Inflammatory macrophage (primary cell): ENCODE data around the gene ST6GALNAC4.
A peak's percentile ranks its signal among the peaks of the same experiment; 100 is the strongest.

Source experiments
- DNase-seq, 2 donors: peaks; one replicate each; pipeline ENCODE4 v3.0.0-alpha.2; 2020 to 2022

The ST6GALNAC4 gene

GRCh38 chr9:127910613-127911205 is 6.1 kb downstream of the ST6GALNAC4 start:
- peak in 1 of 2 donors; percentile 14 for DNase-seq

DNA sequence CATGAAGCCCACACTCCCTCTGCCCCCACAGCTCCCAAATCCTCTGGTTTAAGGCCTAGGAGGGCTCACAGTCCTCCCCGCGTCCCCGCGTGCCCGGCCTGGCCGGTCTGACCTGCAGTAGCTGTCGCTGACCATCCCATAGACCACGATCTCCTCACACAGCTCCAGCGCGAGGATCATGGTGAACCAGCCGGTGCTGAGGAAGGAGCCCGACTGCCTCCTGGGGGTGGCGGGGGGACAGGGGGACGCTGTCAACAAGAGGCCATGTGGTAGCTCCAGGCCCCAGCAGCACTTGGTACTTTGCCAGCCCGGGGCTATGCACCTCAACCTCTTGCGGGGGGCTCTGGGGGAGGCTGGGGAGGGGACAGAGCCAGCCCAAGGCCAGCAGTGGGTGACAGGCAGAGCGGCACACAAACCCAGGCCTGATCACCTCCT is 7.0 kb downstream of the ST6GALNAC4 start:
- DNase-seq = no peak

DNA sequence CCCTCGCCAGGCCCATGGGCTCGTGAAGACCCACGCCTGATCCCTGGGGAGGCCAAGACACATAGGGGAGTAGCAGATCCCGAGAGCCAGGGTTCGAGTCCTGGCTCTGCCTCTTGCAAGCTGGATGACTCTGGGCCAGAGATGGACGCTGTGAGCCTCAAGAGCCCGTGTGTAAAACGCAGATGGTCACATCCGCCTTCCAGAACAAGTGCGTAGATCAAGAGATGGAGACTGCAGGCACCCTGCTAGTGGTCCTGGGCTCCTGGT is 8.2 kb downstream of the ST6GALNAC4 start:
- no peak for DNase-seq

DNA sequence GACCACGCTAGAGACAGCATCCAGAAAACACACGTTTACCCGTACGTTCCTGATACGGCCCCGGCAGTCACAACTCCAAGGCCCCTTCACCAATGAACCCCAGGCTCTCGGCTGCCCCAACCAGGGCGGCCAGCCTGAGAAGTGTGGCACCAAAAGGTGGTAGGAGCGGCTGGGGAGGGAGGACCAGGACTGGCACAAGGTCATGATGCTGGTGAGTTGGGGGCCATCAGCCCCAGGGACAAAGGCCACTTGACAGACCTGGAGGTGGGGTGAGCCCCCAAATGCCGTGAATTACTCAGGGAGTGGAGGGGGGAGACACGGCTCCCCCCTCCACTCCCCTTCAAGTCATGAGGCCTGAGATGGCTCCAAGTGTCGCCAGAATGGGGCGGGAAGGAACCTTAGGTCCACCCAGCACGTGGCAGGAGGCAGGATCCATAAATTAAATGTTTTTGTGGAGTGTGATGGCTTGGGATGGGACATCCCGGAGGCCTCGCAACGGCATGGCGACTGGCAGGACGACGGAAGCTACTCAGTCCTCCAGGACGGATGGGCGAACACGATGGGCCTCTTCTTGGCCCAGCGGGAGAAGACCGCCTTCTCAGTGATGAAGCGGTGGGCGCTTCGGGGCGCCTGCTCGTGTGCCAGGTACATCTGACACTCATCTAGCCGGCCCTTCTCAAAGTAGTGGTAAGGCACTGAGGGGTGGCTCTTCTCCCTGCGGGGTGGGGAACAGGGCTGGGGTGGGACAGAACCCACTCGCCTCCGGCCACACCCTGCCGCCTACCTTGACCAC is 8.8 kb downstream of the ST6GALNAC4 start:
- no peak for DNase-seq

- DNase-seq = no peak
Measured at GRCh38 chr9:127905788-127906191, 11.1 kb downstream of the ST6GALNAC4 start.

DNA sequence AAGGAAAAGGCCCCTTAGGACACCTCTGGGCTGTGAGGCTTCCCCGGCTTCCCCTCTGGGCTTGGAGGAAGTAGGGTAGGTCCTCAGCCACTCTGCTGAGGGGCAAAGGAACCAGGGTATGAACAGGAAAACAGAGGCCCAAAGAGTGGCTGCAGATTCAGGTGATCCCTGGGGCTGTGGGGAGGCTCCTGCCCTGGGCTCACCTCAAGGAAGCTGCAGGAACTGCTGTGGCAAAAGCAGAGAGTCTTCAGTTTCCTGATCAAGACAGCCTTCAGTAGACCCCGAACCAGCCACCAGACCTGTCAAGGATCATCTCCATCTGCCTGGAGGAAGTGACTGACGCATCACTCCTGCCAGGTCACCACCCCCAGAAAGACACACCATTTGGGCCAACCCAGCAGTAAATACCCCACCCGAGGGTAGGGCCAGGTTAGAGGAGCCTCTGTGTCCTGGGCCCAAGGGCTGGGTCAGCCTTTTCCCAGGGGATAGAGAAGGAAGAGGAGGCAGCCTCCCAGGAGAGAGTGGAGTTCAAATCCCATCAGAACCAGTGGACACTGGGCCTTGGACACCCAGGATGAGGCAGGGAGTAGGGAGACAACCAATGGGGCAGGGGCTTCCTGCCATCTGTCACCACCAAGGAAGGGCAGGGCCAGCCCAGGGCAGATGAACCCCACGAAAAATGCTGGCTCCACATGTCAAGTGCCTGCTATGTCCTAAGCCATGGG is 11.7 kb downstream of the ST6GALNAC4 start:
- DNase-seq = peak in 1 of 2 donors; percentile 60

DNA sequence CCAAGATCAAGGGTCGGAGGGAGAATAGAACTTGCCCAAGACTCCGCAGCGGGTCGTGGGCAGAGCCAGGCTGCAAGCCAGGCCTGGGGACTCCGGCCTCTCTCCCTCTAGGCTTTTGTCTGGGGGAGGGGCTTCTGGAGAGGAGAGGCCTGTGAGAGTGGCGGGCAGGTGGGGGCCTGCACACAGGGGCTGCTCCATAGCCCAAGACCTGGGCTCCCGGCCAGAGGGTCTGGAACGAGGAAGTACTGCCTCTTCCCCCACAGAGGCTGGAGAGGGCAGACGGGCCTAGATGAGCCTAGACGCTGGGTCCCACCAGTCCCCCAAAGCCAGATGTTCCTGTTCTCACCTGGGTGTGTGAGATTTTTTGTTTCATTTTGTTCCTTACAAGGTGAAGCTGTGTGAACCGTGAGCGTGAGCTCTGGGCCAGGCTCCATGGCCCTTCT is 12.3 kb downstream of the ST6GALNAC4 start:
- DNase-seq = peak in 1 of 2 donors; percentile 33

DNA sequence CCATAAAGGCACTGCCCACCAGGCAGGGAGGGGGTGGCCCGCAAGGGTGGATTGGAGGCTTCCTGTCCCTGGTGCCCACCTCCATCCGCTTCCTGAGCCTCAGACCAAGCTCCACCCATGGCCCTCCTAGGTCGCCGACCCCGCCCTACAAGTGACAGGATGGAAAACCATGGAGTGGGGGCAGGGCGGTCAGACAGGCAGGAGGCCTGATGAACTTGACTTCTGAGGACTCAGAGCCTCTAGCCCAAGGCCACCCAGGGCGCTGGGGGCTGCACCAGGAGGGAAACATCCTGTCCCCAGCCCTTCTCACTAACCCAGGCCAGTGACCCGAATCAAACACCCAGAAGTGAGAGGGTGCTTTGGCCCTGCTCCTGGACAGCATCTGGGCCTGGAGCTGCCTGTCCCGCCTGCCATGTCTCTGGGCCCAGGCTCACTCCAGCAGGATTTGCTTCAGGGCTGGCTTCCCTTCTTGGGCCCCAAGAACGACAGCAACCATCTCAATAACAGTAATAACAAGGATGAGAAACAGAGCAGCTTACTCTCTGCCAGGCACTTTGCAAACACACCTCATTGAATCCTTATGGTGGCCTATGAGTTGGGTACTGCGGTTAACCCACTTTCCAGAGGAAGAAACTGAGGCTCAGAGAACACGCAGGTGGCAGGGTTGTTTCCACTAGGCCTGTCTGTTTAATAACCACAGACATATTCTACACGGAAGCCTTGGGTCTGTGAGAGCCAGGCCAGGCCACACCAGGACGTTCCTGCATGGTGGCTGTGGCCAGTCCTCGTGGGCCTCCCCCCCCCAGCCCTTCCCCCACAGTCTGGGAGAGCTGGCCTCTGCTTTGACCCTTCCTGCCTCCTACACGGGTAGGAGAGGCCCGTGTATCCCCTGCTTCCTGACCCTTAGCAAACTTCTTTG is 13.0 kb downstream of the ST6GALNAC4 start:
- peak; percentile 64 to 80 for DNase-seq

DNA sequence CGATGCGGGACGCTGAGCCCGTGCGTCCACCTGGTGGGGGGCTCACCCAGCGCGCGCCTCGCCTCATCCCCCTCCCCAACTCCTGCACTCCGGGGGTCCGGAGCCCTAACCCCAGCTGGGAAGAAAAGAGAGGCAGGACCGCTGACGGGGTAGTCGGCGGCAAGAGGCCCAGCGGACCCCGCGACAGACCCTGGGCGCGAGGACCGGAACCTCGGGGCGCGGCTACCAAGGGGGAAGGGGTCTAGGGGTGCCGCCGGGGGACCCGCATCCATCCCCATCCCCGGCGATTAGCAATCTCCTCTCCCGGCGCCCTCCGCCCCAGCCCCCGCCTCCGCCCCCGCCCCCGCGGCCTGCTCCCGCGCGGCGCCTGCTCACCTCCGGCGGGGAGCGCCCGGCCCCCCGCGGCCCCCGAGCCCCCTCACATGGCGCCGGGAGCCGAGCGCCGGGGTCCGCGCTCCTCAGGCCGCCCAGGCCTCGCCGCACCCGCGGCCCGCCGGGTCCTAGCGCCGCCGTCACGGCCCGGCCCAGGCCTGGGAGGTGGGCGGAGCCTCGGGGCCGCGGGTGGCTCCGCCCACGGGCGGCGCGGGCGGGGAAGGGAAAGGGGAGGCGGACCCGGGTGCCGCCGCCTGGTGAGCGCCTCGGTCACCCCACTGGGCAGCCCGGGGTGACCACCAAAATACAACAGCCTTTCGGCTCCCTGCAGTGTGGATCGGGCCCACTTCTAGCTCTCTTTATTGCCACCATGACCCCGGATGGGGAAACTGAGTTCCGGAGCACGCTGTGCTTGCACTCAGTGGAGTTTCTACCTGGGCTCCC is 17.5 kb downstream of the ST6GALNAC4 start, which contains the start of gene ST6GALNAC6:
TSS of gene ST6GALNAC6 (minus strand) at position 476 of the 816 bp plus-strand sequence. CDS start 1,622 bp downstream, outside the sequence.
- DNase-seq = peak; percentile 78 to 86

GRCh38 chr9:127898433-127899127 is 18.3 kb downstream of the ST6GALNAC4 start:
- peak; percentile 22 to 52 for DNase-seq

DNA sequence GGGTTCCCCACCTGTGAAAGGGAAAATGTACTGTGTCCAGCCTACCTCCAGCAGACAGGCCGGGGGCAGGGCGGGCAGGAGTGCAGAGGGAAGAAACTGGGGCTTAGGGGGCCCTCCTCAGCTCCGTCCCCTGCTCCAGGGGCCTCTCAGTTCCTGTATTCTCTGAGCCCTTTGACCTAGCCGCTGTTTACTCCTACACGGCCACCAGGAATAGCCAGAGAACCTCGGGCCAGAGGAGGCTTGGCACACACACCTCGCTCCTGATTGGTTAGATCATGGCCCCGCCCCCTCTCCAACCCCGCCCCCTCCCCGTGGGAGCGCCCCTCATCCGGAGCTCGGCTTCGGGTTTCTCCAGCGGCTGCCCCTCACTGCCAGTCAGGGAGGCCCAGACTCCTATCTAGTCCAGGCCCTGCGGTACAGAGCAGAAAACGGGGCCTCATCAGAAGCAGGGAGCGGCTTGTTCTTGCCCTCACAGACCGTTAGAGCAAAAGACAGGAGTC is 19.6 kb downstream of the ST6GALNAC4 start:
- peak; percentile 81 to 92 for DNase-seq

- DNase-seq = no peak
Measured at GRCh38 chr9:127896395-127897192, 20.2 kb downstream of the ST6GALNAC4 start.

GRCh38 chr9:127895811-127896210 is 21.0 kb downstream of the ST6GALNAC4 start:
- no peak for DNase-seq

GRCh38 chr9:127893392-127893791 is 23.4 kb downstream of the ST6GALNAC4 start:
- DNase-seq = no peak

GRCh38 chr9:127892831-127893230 is 24.0 kb downstream of the ST6GALNAC4 start:
- no peak for DNase-seq

- no peak for DNase-seq
Measured at GRCh38 chr9:127890053-127890452, 26.8 kb downstream of the ST6GALNAC4 start.

- DNase-seq = no peak
Measured at GRCh38 chr9:127887792-127888191, 29.0 kb downstream of the ST6GALNAC4 start.

DNA sequence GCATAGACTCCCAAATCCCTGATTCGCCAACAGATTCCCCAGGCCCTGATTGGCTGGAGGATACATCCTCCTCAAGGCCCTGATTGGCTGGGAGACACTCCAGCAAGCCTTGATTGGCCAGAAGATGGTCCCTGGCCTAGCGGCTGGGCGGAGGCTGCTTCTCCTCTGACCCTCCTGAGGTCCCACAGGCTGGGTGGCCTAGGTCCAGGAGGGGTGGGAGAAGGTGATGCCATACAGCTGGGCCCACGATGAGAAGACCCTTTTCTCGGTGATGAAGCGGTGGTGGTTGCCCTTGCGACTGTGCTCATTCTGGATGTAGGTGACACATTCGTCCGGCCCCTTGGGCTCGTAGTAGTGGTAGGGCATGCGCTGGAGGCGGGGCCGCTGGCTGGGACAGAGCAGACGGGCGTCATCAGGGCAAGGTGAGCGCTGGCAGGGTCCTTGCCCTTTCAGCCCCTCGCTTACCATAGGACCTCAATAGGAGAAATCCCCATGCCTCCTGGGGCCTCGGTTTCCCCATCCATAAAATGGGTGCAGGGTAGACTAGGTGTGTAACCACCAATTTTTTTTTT is 30.4 kb downstream of the ST6GALNAC4 start:
- DNase-seq = no peak
